Natural killer cell (primary cell): ENCODE data around the gene CSGALNACT2. TPM values are rescaled to one million over a fixed set of nuclear protein-coding genes. Genes with fewer than 3 reads are reported as not detected.
A peak's percentile ranks its signal among the peaks of the same experiment; 100 is the strongest.

Experiments
- ATAC-seq, 3 donors: fragments of 150-1000 bp in 2 of 3; fragments of 200-7000 bp in 1 of 3; cut with Tn5 transposase; 1 replicate in 1 of 3; 2 replicates in 2 of 3; pipeline ENCODE4 v1.10.0; 2021; ENCODE audit warnings: mild to moderate bottlenecking in 2 of 3, moderate library complexity in 2 of 3
- DNase-seq, 2 donors: peaks; one replicate each; pipeline versions ENCODE4 v3.0.0 to v3.0.0-alpha.2; 2013 to 2021; ENCODE audit warnings: mixed read lengths in 1 of 2
- H3K27ac ChIP-seq: one replicate; pipeline ENCODE4 v1.5.1; 2013; ENCODE audit warnings: mild to moderate bottlenecking, low read length
- H3K27me3 ChIP-seq: one replicate; pipeline ENCODE4 v1.6.1; 2013; ENCODE audit warnings: low read length; ENCODE audit not compliant: control insufficient read depth, insufficient read depth
- H3K36me3 ChIP-seq: one replicate; pipeline ENCODE4 v1.6.1; 2013; ENCODE audit warnings: low read length; ENCODE audit not compliant: control insufficient read depth, insufficient read depth
- H3K4me1 ChIP-seq: one replicate; pipeline ENCODE4 v1.6.1; 2013; ENCODE audit warnings: low read length; ENCODE audit not compliant: control insufficient read depth, insufficient read depth
- H3K4me3 ChIP-seq: one replicate; pipeline ENCODE4 v1.5.1; 2013; ENCODE audit warnings: low read length
- H3K9me3 ChIP-seq: one replicate; pipeline ENCODE4 v1.6.1; 2013; ENCODE audit warnings: low read length; ENCODE audit not compliant: control insufficient read depth, insufficient read depth
- H3K27ac Mint-ChIP-seq, 2 donors: one replicate each; pipeline ENCODE4 v1.8.0; 2022; ENCODE audit warnings: mild to moderate bottlenecking in 2 of 2, mixed read lengths in 2 of 2, moderate library complexity in 1 of 2
- H3K27me3 Mint-ChIP-seq, 2 donors: one replicate each; pipeline ENCODE4 v1.8.0; 2022; ENCODE audit warnings: low read depth in 2 of 2, mixed read lengths in 2 of 2
- H3K36me3 Mint-ChIP-seq: one replicate; pipeline ENCODE4 v1.8.0; 2022; ENCODE audit warnings: mixed read lengths
- H3K4me1 Mint-ChIP-seq, 2 donors: one replicate each; pipeline ENCODE4 v1.8.0; 2022; ENCODE audit warnings: mixed read lengths in 2 of 2
- H3K4me3 Mint-ChIP-seq: one replicate; pipeline ENCODE4 v1.8.0; 2022; ENCODE audit warnings: mild to moderate bottlenecking, moderate library complexity, mixed read lengths
- H3K9me3 Mint-ChIP-seq, 2 donors: one replicate each; pipeline ENCODE4 v1.8.0; 2022; ENCODE audit warnings: mixed read lengths in 2 of 2
- WGBS: methylation state at CpG from one replicate; pipeline ENCODE4 v1.1.7; 2013; ENCODE audit warnings: missing lambda C conversion rate; ENCODE audit not compliant: insufficient coverage; 5-methylcytosine and 5-hydroxymethylcytosine counted together
- intact Hi-C: fragments of 100-400 bp; cut with micrococcal nuclease; formaldehyde crosslinking; loops from one replicate; pipeline ENCODE4 v1.14.2; 2022
- total RNA-seq, 4 donors: library from RNA; stranded (reverse); fragments of 120-200 nt in 1 of 4; gene quantifications; one replicate each; pipeline versions ENCODE4 v1.2.3 to v1.2.4, GENCODE V29; 2013 to 2022
- TF ChIP-seq, protein P1 (sequence below): fragments of 200-600 bp; IDR thresholded peaks from one replicate; pipeline ENCODE4 v1.8.0; 2022; ENCODE audit warnings: antibody characterized with exemption

The CSGALNACT2 gene
- total RNA-seq, 3 donors from 2014 or later (not counting 1 experiment from before 2014, with no cell fraction given), result 49.9 to 57.4 (median 52.8) TPM

DNA sequence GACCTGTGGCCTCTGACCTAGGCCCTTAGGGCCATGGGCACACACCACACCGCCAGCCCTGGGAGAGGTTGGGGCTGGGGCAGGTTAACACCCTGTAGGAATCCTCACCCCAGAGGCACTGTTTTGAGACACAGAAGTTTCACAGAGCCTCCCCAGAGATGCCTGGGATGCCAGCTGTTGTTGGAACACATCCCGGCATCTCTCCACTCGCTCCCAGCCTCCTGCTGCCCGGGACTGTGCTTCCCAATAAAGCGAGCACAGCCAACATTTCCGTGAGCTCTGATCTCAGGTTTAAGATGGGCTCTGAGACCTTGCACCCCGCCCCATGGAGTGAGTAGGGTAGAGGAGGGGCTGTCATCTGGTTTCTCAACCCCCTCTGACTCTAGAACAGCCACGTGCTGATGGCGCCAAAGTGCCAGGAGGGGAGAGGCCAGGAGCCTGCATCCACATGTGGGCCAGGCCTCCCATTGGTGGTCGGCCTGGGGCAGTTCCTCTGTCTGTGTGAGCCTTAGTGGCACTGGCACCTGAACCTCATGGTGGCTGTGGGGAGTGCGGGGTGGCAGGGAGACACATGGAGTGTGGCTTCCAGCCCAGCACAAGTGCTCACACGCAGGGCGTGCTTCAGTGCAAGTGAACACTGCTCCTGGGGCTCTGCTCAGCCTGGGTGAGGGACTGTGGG, 73.9 kb downstream of the CSGALNACT2 start:
- H3K4me1 Mint-ChIP-seq, result peaks cover 0 to 2% of the 10 kb centered on the region in 2 donors
- no peak overlapping the region for H3K4me3 Mint-ChIP-seq
- no peaks in the 10 kb centered on the region for H3K27me3 Mint-ChIP-seq
- TF ChIP-seq, protein P1, sequence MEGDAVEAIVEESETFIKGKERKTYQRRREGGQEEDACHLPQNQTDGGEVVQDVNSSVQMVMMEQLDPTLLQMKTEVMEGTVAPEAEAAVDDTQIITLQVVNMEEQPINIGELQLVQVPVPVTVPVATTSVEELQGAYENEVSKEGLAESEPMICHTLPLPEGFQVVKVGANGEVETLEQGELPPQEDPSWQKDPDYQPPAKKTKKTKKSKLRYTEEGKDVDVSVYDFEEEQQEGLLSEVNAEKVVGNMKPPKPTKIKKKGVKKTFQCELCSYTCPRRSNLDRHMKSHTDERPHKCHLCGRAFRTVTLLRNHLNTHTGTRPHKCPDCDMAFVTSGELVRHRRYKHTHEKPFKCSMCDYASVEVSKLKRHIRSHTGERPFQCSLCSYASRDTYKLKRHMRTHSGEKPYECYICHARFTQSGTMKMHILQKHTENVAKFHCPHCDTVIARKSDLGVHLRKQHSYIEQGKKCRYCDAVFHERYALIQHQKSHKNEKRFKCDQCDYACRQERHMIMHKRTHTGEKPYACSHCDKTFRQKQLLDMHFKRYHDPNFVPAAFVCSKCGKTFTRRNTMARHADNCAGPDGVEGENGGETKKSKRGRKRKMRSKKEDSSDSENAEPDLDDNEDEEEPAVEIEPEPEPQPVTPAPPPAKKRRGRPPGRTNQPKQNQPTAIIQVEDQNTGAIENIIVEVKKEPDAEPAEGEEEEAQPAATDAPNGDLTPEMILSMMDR, result no peak
- DNase-seq (no peak), ATAC-seq (peak in 1 of 3 donors; percentile 24)
- H3K9me3 ChIP-seq, result no peaks in the 10 kb centered on the region
- intact Hi-C loops, result no loop called here
- peaks cover 13% of the 10 kb centered on the region for H3K4me1 ChIP-seq
- H3K27me3 ChIP-seq, result no peaks in the 10 kb centered on the region
- no peak overlapping the region for H3K27ac Mint-ChIP-seq
- no peak overlapping the region for H3K4me3 ChIP-seq
- H3K36me3 Mint-ChIP-seq, result no peaks in the 10 kb centered on the region
- H3K27ac ChIP-seq, result no peak overlapping the region
- H3K36me3 ChIP-seq, result no peaks in the 10 kb centered on the region
- 76% methylated on average over 13 of the region's 13 CpGs for WGBS
- H3K9me3 Mint-ChIP-seq, result no peaks in the 10 kb centered on the region

DNA sequence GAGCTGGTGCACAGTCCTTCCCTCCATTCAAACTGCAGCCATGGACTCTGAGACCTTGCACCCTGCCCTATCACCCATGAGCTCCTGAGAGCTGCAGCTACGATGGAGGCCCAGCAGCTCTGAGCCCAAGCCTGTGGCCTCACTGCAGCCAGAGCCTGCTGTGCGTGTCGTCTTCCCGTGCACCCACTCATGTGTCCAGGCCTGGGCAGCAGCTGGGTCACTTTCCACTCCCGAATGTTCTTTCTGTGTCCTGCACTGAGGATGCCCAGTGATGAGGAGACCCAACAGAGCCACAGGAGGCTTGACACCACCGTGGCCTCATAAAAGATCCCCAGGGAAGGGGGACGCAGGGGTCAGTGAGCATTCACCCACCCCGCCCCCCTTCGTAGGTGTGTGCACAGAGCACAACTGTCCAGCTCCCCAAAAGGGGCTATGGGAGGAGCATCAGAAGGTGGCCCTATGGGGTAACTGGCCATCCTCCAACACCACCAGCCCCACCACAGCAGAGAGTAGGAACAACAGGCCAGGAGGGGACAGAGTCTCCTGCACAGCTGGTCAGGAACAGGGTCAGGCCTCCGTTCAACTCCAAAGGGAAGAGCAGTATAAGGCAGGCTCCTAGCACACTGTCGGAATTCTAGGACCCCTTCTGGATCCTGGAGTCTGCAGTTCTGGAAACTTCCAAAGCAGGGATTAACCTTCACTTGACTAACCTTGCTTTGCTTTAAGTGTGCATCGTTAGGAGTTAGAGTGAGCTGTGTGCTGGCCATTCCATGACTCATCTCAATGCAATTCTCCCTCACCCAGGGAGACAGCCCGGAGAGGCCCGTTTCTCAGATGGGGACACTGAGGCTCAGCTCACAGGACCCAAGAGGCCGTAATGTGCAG, 76.1 kb downstream of the CSGALNACT2 start:
- H3K4me1 Mint-ChIP-seq, result peaks cover 0 to 9% of the 10 kb centered on the region in 2 donors
- no peak for ATAC-seq
- no peak overlapping the region for H3K4me3 ChIP-seq
- no peaks in the 10 kb centered on the region for H3K36me3 ChIP-seq
- no peaks in the 10 kb centered on the region for H3K27me3 ChIP-seq
- no peaks in the 10 kb centered on the region for H3K9me3 Mint-ChIP-seq
- H3K4me3 Mint-ChIP-seq, result no peak overlapping the region
- H3K27ac ChIP-seq, result no peak overlapping the region
- intact Hi-C loops, result no loop called here
- peaks cover 9% of the 10 kb centered on the region for H3K4me1 ChIP-seq
- H3K27me3 Mint-ChIP-seq, result no peaks in the 10 kb centered on the region
- H3K36me3 Mint-ChIP-seq, result no peaks in the 10 kb centered on the region
- no peak overlapping the region for H3K27ac Mint-ChIP-seq
- H3K9me3 ChIP-seq, result no peaks in the 10 kb centered on the region
- 89% methylated on average over 15 of the region's 15 CpGs for WGBS
- TF ChIP-seq, protein P1, result no peak
- no peak for DNase-seq

DNA sequence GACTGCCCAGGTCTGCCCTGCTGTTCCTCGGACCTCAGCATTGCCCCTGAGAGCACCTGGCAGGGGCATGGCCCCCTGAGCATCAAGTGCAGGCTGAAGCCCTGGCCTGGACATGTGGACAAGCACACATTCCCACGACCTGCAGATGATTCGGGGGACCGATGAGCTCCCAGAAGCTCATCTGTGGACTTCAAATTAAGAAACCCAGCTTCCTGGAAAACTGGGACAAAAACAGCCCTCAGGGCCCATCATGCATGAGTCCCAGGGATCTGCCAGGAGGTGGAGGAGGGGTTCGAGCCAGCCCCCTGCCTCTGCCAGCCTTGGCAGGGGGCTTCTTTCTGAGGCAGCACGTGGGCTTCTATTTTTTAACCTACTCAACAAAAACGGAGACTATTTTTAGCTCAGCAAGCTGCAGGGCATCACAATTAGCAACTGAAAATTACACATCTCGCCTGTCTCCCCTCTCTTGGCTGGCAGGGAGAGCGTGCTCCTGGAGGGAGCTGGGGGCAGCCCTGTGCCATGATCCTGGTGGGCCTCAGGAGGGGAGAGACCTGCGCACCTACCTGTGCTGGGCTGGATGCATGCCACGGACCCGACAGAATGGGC, 76.8 kb downstream of the CSGALNACT2 start:
- Mint-ChIP-seq H3K4me1 (peaks cover 0 to 9% of the 10 kb centered on the region in 2 donors), H3K4me3 (no peak overlapping the region), H3K36me3 (no peaks in the 10 kb centered on the region), H3K9me3 (no peaks in the 10 kb centered on the region), H3K27me3 (no peaks in the 10 kb centered on the region), H3K27ac (no peak overlapping the region)
- H3K4me1 ChIP-seq, result peaks cover 9% of the 10 kb centered on the region
- ATAC-seq (no peak), DNase-seq (no peak)
- intact Hi-C loops, result no loop called here
- WGBS, result 78% methylated on average over 12 of the region's 12 CpGs
- no peak overlapping the region for H3K27ac ChIP-seq
- TF ChIP-seq, protein P1, result no peak
- no peak overlapping the region for H3K4me3 ChIP-seq
- H3K36me3 ChIP-seq, result no peaks in the 10 kb centered on the region
- H3K27me3 ChIP-seq, result no peaks in the 10 kb centered on the region
- no peaks in the 10 kb centered on the region for H3K9me3 ChIP-seq
